Activated T-cell treated with anti-CD3 and anti-CD28 coated beads for 1 hour (primary cell): ENCODE results near the gene ARHGAP24.

Experiments used
- DNase-seq: peaks from one replicate; pipeline ENCODE4 v3.0.0-alpha.2; 2020; ENCODE audit warnings: low read depth

ARHGAP24 gene

DNA sequence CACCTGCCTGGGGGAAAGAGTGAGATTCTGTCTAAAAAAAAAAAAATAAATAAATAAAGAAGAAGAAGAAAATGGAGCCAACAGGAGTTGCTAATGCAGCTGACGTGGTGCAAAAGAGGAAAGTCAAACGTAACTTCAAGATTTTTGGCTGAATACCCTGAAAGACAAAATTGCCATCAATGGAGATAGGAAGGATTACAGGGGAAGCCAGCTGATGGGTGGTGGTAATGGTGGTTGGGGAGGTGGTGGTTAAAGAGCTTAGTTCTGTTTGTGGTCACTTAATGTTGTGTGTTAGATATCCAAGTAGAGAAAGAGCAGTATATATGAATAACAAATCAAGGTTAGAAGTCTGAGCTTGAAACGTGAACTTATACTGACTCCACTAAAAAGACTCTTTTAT is 225.4 kb downstream of the ARHGAP24 start:
- DNase-seq = no peak

DNA sequence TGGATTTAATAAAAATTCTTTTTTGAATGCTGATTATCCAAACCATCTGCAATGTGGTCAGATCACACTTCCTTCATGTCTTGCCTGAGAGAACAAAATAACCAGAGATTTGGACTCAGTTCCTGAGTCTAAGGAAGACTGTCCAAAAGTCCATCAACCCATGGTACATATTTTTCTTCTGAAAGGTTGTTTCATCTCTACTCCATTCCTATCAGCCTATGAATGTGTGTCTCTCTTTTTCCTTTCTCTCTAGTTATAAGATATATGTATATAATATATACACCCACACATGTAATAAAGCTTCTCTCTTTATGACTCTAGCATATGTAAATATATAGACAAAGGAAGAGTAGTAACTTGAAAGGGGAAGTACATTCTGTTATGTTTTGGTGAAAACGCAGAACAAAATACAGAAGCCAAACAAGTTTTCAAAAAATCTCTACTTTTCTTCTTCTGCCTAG is 226.9 kb downstream of the ARHGAP24 start:
- DNase-seq = no peak

DNA sequence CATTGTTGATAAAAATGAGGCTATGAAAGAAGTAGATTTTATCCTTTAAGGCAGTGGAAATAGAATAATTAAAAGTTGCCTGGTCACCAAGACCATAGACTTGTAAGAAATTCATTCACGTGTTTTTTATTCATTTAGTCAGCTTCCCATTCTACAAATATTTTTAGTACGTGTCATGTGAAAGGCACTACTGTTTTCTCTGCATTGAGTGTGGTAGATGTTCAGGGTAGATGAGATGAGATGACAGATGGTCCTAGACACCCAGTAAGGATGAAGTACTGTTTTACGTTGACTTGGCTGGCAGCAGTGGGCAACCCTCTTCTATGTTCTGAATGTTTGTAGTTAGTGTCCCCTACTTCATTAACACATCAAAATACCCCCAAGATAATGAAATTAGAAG is 228.1 kb downstream of the ARHGAP24 start:
- DNase-seq = no peak

DNA sequence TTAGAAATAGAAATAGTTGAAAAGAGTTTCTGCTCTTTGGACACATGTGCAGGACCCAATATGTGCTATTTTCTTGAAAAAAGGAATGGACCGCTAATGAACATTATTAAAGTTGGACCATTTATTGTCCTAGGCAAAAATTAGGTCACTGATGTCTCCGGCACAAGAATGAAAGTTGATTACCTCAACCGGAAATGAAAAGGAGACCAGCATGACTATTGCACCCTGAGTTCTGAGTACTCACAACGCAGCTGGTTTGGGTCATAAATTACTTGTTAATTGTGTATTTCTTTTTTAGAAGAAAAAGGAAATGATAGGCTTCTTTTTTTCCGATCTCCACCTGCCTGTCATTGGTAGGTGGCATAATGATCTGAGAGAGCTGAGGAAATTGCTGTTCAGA is 232.7 kb downstream of the ARHGAP24 start:
- no peak for DNase-seq

DNA sequence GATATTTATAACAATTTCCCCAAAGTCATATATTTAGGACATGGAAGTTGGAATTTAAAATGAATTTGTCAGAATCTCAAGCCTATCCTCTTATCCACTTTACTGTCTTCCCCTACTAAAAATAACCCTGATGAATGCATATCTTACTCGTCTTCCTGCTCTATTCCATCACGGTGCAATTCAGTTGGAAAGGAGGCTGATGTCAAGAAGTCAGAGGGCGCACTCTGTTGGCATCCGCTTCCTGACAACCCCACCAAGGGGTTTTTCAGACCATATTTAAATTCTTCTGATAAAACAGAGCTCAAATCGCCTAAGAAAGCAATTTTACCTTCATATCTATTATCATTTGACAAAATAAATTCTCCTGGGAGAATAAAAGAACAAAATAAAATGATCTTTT is 233.5 kb downstream of the ARHGAP24 start:
- no peak for DNase-seq

DNA sequence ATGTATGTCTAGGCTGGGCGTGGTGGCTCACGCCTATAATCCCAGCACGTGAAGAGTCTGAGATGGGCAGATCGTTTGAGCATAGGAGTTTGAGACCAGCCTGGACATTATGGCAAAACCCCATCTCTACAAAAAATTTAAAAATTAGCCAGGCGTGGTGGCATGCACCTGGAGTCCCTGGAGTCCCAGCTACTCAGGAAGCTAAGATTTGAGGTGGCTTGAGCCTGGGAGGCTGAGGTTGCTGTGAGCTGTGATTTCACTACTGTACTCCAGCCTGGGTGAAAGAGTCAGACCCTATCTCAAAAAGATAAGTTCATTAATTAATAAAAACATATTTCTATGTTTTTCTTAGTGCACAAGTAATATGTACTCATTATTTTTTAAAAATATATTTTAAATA is 238.1 kb downstream of the ARHGAP24 start:
- DNase-seq = no peak

DNA sequence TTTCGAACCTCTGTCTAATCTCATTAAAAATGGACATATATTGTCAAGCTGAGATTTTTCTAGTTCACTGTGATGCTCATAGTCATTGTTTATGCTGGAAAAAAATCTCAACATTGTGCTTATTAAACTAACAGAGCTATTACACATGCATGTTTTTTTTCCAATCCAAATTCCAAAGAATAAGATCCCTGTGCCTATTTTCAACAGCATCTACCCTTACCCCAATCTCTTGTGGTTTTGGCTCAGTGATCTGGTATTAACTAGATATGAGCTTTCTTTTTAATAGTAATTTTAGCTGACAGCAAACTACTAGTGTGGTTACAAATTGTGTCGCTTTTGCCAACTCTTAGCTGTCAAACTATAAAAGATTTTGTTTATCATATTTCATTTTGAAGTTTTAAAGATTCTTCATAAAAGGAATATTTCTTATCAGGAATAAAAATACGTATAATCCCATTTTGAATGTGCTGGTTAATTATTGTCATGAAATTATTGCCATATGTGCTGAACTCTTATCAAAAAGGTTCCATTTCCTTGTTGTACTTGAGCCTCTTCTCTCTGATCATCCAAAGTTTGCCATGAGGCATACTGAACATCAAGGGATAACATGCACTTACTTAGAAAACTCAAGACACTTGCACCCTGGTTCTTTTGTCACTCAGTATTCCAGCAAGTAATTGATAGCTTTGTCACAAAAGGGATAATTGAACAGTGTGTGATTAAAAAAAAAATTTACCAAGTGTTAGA is 241.2 kb downstream of the ARHGAP24 start:
- DNase-seq = no peak

DNA sequence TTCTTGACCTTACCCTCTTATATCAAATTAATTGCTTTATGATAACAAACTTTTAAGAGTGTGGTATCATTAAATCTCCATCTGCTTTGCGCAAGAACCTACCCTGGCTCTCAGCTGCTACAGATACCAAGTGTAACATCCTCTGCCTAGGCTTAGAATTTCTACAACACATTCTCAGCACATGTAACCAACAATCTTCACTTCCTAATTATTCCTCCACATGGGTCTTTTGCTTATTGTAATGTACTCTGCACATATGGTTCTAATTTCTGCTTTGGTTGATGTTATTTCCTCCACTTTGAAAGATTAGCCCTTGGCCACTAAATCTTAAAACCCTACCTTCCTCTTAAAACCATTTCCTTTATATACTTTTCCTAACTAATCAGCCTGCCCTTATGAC is 242.4 kb downstream of the ARHGAP24 start:
- DNase-seq = no peak

DNA sequence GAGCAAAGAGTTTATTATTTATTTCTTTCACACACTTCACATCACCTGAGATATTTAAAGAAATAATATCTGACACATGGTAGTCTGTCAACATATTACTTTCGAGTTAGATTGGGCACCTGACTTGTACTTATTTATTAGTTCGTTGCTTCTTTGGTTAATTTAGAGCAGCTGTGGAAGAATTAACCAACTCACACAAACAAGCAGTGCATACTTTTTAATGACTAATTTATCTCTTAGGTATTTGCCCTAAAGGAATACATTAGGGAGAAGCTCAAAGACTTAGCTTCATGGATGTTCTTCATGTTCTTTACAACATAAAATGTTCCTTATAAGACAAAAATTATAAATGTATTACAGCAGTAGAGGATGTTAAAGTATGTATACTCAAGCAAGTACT is 242.9 kb downstream of the ARHGAP24 start:
- no peak for DNase-seq

DNA sequence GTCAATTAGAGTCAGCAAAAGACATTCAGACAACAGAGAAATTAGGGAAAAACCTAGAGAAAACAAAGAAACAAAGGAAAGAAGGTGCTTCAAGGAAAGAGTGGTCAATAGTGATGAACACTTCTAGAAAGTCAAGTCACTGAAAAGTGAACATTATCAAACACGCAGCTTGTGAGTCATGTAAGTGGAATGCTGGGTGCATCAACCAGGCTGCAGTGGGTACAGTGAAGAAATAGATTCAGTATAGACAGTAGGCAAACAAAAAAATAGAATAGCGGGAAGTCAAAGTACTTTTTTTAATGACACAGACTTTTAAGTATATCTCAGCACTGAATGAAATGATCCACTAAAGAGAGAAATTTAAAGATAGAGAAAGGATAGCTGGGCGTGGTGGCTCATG is 245.8 kb downstream of the ARHGAP24 start:
- DNase-seq = no peak

DNA sequence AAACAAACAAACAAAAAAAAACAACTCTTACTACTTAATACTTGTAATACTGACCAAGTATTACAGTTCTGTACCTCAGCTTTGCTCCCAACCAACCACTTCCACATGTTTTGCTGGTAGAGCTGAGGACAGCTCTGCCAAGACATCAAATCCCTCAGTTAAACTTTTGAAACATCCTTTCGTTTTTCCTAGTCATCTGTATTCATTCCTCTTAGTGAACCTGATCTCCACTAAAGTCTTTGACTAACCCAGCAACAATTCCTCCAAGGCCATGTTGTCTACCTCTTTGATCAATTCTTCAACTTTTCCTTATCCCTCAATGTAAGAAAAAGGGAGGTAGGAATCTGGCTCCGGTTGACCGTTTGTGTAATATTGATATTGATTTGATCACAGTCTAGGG is 247.5 kb downstream of the ARHGAP24 start:
- no peak for DNase-seq

DNA sequence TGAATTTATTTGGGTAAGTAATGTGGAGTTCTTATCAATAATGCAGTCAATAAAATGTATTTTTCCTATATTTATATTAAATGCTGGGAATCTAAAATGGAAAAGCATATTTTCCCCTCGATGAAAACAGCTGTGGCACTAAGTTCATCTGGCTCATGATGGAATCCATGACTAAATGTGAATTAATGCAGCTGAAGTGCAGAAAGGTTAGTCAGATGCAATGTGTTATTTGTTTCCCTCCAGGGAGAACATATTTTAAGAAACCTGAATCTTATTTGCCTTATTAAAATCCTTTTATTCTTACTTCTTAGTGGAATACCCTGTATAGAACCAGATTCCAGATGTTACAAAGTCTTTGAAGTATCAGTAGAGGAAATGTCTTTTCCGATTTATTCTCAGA is 247.9 kb downstream of the ARHGAP24 start:
- no peak for DNase-seq

DNA sequence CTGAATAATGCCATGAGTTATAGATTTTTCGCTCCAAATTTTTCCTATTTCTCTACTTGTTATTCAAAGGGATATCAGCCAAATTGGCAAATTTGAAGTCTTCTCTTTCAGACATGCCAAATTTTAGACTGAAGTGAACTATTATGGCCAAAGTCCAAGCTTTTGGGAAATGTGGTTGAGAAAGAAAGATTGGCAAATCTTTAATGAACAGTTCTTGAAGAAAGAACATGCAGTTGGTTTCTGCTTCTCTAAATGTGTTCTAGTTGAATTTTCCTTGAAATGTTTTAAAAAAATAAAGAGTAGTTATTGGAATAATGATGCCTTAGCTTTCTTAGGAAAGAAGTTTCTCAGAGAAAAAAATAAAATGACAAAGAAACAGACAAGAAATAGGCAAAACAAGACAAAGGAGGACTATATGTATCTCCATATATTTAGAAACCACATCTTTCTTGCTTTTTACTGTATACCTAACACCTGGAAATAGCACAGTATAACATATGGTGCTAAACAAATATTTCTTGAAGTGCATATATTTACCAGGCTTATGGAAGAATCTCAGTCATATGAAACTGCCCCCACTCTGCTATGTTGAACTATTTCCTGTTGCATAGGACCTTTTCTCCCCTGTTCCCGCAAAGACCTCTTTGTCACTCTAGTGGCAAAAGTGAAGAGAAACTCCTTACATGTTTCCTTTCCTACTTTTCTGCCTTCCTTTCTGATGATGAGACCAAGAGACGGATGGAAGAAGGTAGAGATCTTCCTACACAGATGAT is 250.0 kb downstream of the ARHGAP24 start:
- DNase-seq = no peak

DNA sequence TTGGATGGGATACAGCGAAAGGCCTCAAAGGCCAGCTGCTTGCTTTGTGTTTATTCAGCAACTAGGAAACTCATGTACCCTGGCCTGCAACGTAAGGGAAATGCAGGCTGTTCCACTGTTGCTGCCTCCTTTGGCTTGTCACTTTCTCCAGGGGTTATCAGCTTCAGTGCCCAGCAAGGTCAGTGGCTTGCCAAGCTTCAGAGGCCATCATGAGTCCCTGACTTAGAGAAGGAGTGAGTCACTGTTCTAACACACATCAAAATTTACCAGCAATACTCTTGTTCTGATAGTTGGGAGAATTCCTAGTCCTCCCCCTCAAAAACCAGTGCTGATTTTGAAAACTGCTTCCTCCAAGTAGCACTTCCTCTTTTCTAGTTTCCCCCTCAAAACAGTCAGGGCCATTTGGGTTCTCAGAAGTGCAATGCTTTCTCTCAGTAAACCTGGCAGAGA is 250.8 kb downstream of the ARHGAP24 start:
- DNase-seq = no peak

DNA sequence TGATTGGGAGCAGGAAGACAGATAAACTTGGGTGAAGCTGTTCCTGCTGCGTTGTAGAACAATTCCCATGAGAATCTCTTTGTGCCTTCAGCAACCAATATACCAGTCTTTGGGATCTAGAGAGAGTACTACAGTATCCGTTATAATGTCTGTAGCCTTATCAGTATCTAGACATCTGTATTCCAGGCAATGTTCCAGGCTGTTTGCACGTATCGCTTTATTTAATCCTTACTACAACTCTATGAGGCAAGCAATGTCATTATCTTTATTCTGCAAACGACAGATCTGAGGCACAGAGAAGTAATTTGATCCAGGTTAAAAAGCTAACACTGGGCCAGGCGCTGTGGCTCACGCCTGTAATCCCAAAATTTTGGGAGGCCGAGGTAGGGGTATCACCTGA is 251.6 kb downstream of the ARHGAP24 start:
- no peak for DNase-seq

DNA sequence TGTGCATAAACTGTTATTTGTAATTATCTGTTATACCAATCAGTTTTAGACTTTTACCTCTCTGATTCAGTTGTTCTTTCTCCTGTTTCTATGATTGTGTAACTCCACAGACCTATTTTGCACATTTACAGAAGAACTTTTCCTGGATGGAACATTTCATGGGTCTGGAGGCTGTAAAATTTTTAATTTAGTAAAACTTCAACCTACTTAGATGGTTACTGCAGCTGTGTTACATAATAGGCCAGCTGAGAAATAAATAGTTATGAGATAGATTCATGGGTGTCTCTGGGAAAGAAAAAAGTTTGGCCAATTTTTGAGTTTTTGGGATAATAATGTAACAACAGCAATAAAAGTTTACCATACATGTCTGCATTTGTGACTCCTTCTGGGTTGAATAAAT is 253.5 kb downstream of the ARHGAP24 start:
- no peak for DNase-seq

DNA sequence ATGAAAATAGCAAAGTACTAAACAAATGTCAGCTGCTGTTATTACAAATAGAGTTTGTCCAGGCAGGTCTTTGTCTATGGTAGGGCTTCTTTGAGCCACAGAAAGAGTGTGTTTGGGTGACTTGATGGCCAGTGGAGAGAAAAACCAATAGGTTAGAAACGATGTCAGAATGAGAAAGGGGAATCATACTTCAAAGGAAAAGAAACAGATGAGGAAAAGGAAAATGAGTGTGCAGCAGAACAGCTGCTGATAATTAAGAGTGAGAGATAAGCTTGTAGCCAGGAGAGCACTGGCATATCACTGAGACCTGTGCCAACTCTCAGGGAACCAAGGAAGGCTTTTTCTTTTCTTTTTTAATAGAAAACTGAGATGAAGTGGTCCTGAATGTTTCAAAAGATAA is 257.2 kb downstream of the ARHGAP24 start:
- DNase-seq = no peak

DNA sequence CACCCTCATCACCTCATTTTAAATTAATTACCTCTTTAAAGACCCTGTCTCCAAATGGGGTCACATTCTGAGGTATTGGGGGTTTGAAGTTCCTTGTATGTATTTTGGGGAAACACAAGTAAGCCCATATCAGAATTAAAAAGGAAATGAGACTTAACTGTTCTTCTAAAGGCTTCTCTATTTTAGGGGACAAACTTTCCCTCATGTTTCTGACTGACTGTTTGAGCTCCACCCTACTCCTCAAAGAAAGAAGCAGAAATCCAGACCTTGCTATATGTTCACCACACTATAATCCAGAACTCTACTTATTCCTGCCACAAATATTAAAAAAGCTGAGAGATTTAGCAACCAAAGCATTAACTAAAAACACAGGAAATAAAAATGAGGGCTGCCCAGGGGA is 258.8 kb downstream of the ARHGAP24 start:
- no peak for DNase-seq

DNA sequence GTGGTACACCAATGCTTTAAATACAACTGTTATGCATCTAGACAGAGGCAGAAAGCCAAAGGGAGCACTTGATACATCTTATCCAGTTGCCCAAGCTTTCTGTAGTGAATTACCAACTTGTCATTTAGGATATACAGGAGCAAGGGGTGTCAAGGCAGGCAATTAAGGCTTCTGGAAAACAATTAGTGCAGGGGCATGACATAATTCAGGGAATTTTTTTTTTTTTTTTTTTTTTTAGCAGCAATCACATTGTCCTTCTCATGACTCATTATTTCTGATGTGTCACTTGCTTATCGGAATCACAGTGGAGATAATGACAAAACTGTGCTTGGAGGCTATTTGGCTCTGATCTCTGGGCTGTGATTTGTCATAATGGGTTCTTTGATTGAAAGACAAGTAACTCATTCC is 259.5 kb downstream of the ARHGAP24 start:
- DNase-seq = no peak

DNA sequence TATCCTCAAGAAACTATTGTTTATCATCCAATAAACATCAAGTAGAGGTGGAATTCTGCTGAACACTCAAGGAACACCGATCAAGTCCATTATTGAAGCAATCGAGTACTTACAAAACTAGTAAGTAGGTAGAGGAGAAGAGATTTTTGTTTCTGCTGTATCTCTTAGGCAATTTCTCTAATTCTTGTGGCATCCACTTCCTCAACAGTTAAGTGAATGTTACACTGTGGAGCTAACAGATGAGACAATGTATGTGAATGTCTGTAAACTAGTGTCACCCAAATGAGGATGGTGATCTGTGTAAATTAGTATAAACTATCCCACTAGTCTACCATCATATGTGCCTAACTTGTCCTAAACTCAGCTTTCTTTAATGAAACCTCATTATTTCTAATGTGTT is 261.6 kb downstream of the ARHGAP24 start:
- no peak for DNase-seq

DNA sequence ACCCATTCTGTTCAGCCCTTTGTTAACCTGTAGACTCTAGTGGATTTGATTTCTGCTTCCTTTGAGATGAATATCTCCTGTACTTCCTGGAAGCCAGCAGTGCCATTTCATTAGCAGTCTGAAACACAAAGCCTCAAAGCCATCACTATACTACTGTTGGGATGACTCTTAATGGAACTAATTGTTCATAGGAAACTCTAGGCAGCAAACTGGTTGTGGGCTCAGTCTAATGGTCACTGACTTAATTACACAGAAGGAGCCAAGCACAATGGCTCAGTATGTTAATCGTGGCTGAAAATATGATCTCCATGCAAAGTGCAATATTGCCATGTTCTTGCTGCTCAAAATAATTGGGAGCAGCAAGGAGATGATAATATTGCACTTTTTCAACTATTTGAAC is 262.3 kb downstream of the ARHGAP24 start:
- no peak for DNase-seq

DNA sequence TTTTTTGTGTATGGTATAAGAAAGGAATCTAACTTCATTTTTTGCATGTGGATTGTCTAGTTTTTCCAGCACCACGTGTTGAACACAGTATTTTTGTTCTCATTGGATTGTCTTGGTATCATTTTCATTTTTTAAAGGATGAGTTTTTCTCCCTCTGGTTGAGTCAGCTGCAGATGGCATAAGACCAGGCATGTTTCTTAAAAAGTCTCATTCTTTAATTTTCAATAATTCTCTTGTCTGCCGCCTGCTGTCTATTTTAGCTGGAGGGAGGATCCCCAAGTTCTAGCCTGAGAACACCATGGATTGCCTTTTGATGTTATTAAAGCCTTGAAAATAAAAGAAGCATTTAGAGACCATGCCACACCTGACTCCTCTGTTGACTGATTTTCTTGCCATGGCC is 263.8 kb downstream of the ARHGAP24 start:
- DNase-seq = no peak

DNA sequence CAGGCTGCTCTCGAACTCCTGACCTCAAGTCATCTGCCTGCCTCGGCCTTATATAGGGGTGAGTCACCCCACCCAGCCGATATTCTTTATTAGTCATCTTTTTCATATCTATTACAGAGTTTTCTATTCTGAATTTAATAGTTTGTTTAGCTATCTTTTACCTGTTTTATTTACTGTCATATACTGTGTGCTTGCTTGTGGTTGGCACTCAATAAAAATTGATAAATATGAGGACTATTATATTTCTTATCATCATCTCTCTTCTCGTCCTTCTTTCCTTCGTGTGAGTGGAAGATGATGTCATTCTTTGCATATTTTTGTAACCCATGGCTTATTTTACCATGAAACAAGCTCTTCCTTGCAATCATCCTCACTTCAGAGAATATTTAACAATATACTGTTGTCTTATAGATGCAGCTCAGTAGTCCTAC is 265.5 kb downstream of the ARHGAP24 start:
- DNase-seq = no peak

DNA sequence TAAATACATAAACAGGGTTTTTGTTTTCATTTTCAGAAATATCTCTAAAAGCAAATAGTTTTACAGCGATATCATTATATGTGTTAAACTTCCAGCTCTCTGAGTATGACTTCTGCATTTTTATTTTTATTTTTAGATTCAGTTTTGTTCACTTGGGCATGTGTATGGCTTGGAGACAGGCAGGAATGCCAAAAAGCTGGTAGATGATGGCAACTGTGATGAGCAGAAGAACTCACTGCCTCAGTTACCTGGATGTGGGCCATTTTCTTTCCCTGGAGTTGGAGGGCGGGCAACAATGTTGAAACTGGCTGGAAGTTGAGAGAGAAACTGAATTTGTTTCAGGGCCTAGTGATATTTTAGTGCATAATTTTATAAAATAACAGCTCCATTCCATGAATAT is 266.4 kb downstream of the ARHGAP24 start:
- DNase-seq = no peak
